GM12875 (cell line): ENCODE data around the gene CREB3L2.
A peak's percentile ranks its signal among the peaks of the same experiment; 100 is the strongest.

ENCODE experiments used
- H3K4me3 ChIP-seq: one replicate; pipeline ENCODE4 v1.5.1; 2011; ENCODE audit warnings: low read depth, low read length, control low read depth
- CTCF ChIP-seq: IDR thresholded peaks from 2 replicates; pipeline ENCODE4 v1.5.1; 2011; ENCODE audit warnings: low read depth, mild to moderate bottlenecking, control low read depth, inconsistent platforms, low read length, moderate library complexity, borderline replicate concordance; ENCODE audit not compliant: insufficient read depth

The CREB3L2 gene

GRCh38 chr7:137898839-137899721, 102.8 kb downstream of the CREB3L2 start:
- peak overlapping the region; percentile 21 for H3K4me3 ChIP-seq
- TF ChIP-seq CTCF = peak; percentile 97

GRCh38 chr7:137895301-137896221, 106.3 kb downstream of the CREB3L2 start:
- no peak for TF ChIP-seq CTCF
- no peak overlapping the region for H3K4me3 ChIP-seq

GRCh38 chr7:137893143-137893742, 108.6 kb downstream of the CREB3L2 start:
- TF ChIP-seq CTCF = no peak
- no peak overlapping the region for H3K4me3 ChIP-seq

GRCh38 chr7:137891016-137891655, 110.8 kb downstream of the CREB3L2 start:
- no peak overlapping the region for H3K4me3 ChIP-seq
- TF ChIP-seq CTCF = no peak

- no peak overlapping the region for H3K4me3 ChIP-seq
- TF ChIP-seq CTCF = no peak
These were observed 111.4 kb downstream of the CREB3L2 start for GRCh38 chr7:137890449-137890921.

GRCh38 chr7:137888241-137888640, 113.6 kb downstream of the CREB3L2 start:
- TF ChIP-seq CTCF = no peak
- H3K4me3 ChIP-seq = no peak overlapping the region
